IMR-90 (cell line): ENCODE measurements around the gene UAP1. TPM values are rescaled to one million over a fixed set of nuclear protein-coding genes. Genes with fewer than 3 reads are reported as not detected.

Source experiments
- ATAC-seq: fragments of 200-7000 bp; cut with Tn5 transposase; 2 replicates; pipeline ENCODE4 v1.9.1; 2020; ENCODE audit warnings: low read depth, mild to moderate bottlenecking, moderate library complexity
- BruUV-seq: library from RNA; stranded (reverse); fragments of 400-500 nt; replicated peaks from 2 replicates; lab custom pipeline; 2021; lab: Mats Ljungman, UMichigan
- CTCF ChIA-PET: fragments of 300-600 bp; formaldehyde crosslinking; extraction: SDS; loops from one replicate; lab custom pipeline; 2021; ENCODE audit warnings: antibody characterized with exemption; lab: Yijun Ruan, JAX
- POLR2A ChIA-PET: fragments of 300-600 bp; sonication (Branson Sonifier 250); formaldehyde crosslinking; loops from one replicate; lab custom pipeline; 2022; ENCODE audit warnings: antibody characterized with exemption; ENCODE audit not compliant: unreplicated experiment; lab: Charles Lee
- DNase-seq: peaks from one replicate; pipeline ENCODE4 v3.0.0; 2013
- H2AFZ ChIP-seq: replicated peaks from 2 replicates; pipeline ENCODE3; 2013; ENCODE audit warnings: low read length, mild to moderate bottlenecking; ENCODE audit not compliant: poor library complexity
- H2AK5ac ChIP-seq: 2 replicates; pipeline ENCODE4 v1.6.1; 2013; ENCODE audit warnings: low read depth, low read length, inconsistent platforms
- H2AK9ac ChIP-seq: replicated peaks from 2 replicates; pipeline ENCODE3; 2013; ENCODE audit warnings: mild to moderate bottlenecking, low read depth, low read length, moderate library complexity; ENCODE audit not compliant: poor library complexity
- H2BK120ac ChIP-seq: 2 replicates; pipeline ENCODE4 v1.6.1; 2013; ENCODE audit warnings: low read depth, low read length, inconsistent platforms
- H2BK15ac ChIP-seq: 3 replicates; pipeline ENCODE4 v1.6.1; 2013; ENCODE audit warnings: low read depth, low read length, inconsistent platforms
- H2BK20ac ChIP-seq: 2 replicates; pipeline ENCODE4 v1.6.1; 2013; ENCODE audit warnings: low read depth, mild to moderate bottlenecking, inconsistent platforms, low read length, moderate library complexity
- H2BK5ac ChIP-seq: 2 replicates; pipeline ENCODE4 v1.6.1; 2013; ENCODE audit warnings: mild to moderate bottlenecking, low read depth, low read length, inconsistent platforms; ENCODE audit not compliant: poor library complexity, severe bottlenecking
- H3K14ac ChIP-seq: replicated peaks from 2 replicates; pipeline ENCODE4 v1.6.1; 2013; ENCODE audit warnings: low read depth, low read length, inconsistent platforms
- H3K18ac ChIP-seq: 2 replicates; pipeline ENCODE4 v1.6.1; 2013; ENCODE audit warnings: low read depth, low read length, control low read depth
- H3K23ac ChIP-seq: 2 replicates; pipeline ENCODE4 v1.6.1; 2013; ENCODE audit warnings: low read depth, low read length, inconsistent platforms
- H3K27ac ChIP-seq: 2 replicates; pipeline ENCODE4 v1.5.1; 2013; ENCODE audit warnings: mild to moderate bottlenecking, control low read depth, low read length; ENCODE audit not compliant: insufficient read depth
- H3K27me3 ChIP-seq: 2 replicates; pipeline ENCODE4 v1.6.1; 2013; ENCODE audit warnings: low read length; ENCODE audit not compliant: control insufficient read depth, insufficient read depth
- H3K36me3 ChIP-seq: 2 replicates; pipeline ENCODE4 v1.6.1; 2013; ENCODE audit warnings: low read length, mixed read lengths; ENCODE audit not compliant: control insufficient read depth, insufficient read depth
- H3K4ac ChIP-seq: 2 replicates; pipeline ENCODE4 v1.6.1; 2013; ENCODE audit warnings: low read depth, low read length, inconsistent platforms
- H3K4me1 ChIP-seq: 2 replicates; pipeline ENCODE4 v1.6.1; 2013; ENCODE audit warnings: low read length, mixed read lengths; ENCODE audit not compliant: control insufficient read depth, insufficient read depth
- H3K4me2 ChIP-seq: 2 replicates; pipeline ENCODE4 v1.6.1; 2013; ENCODE audit warnings: low read depth, mild to moderate bottlenecking, control low read depth, low read length, moderate library complexity
- H3K4me3 ChIP-seq: 2 replicates; pipeline ENCODE4 v1.5.1; 2013; ENCODE audit warnings: low read depth, mild to moderate bottlenecking, control low read depth, low read length, moderate library complexity; ENCODE audit not compliant: insufficient read depth
- H3K56ac ChIP-seq: 2 replicates; pipeline ENCODE4 v1.6.1; 2013; ENCODE audit warnings: low read length, inconsistent platforms; ENCODE audit not compliant: insufficient read depth; ENCODE audit errors: extremely low read depth
- H3K79me1 ChIP-seq, 2 experiments: 2 replicates each; pipeline ENCODE4 v1.6.1; 2013; ENCODE audit warnings: low read length in 2 of 2, inconsistent platforms in 1 of 2, low read depth in 1 of 2
- H3K9ac ChIP-seq: 2 replicates; pipeline ENCODE4 v1.6.1; 2013; ENCODE audit warnings: low read depth, low read length, control low read depth
- H3K9me1 ChIP-seq: 2 replicates; pipeline ENCODE4 v1.6.1; 2013; ENCODE audit warnings: low read length, inconsistent platforms; ENCODE audit not compliant: insufficient read depth
- H3K9me3 ChIP-seq: 2 replicates; pipeline ENCODE4 v1.6.1; 2013; ENCODE audit warnings: low read length; ENCODE audit not compliant: control insufficient read depth, insufficient read depth
- H4K20me1 ChIP-seq: 2 replicates; pipeline ENCODE4 v1.6.1; 2013; ENCODE audit warnings: low read length, inconsistent platforms; ENCODE audit not compliant: insufficient read depth
- H4K5ac ChIP-seq: 2 replicates; pipeline ENCODE4 v1.6.1; 2013; ENCODE audit warnings: mild to moderate bottlenecking, low read depth, low read length, control low read depth
- H4K8ac ChIP-seq, 2 experiments: 2 replicates each; pipeline ENCODE4 v1.6.1; 2013; ENCODE audit warnings: low read depth in 2 of 2, low read length in 2 of 2, control low read depth in 1 of 2, inconsistent platforms in 1 of 2
- H4K91ac ChIP-seq: 2 replicates; pipeline ENCODE4 v1.6.1; 2013; ENCODE audit warnings: low read depth, low read length, inconsistent platforms; ENCODE audit not compliant: insufficient read depth
- RCOR1 ChIP-seq: IDR thresholded peaks from 2 replicates; pipeline ENCODE4 v1.6.1; 2012; ENCODE audit warnings: mild to moderate bottlenecking, low read length, improper control_type of control experiment; ENCODE audit not compliant: insufficient replicate concordance
- WGBS, 2 experiments: methylation state at CpG; one replicate each; pipeline versions ENCODE4 v1.1.5 to v1.1.7; 2013; ENCODE audit warnings: missing lambda C conversion rate in 2 of 2; ENCODE audit not compliant: insufficient read length in 1 of 2; ENCODE audit errors: extremely low coverage in 2 of 2; 5-methylcytosine and 5-hydroxymethylcytosine counted together
- dilution Hi-C: fragments of 300-500 bp; cut with HindIII; formaldehyde crosslinking; loops from one replicate; pipeline ENCODE4 v1.14.3; 2018; ENCODE audit warnings: low sequenced_read_pairs; ENCODE audit not compliant: unreplicated experiment
- in situ Hi-C: fragments of 300-500 bp; cut with MboI; formaldehyde crosslinking; loops from 3 replicates; pipeline ENCODE4 v1.14.3; 2019; ENCODE audit warnings: low sequenced_read_pairs, inconsistent platforms, mixed read lengths
- intact Hi-C: fragments of 100-400 bp; cut with micrococcal nuclease; formaldehyde crosslinking; loops from 2 replicates; pipeline ENCODE4 v1.10.0; 2022
- polyA plus RNA-seq, 3 experiments: library from polyadenylated mRNA; depleted of rRNA; stranded (reverse); fragments of >200 nt; gene quantifications; 2 replicates each; pipeline ENCODE4 v1.2.3, GENCODE V29; 2012; ENCODE audit warnings: low replicate concordance in 1 of 3
- total RNA-seq: library from RNA; depleted of rRNA; stranded (reverse); fragments of >200 nt; gene quantifications from 2 replicates; pipeline ENCODE4 v1.2.3, GENCODE V29; 2012

UAP1 gene
- total and polyA plus RNA-seq, 2 of the 4 experiments (the other 2 are of a cell fraction): 93.4 to 196 TPM

GRCh38 chr1:162578936-162579335 lies 17.4 kb downstream of the UAP1 start:
- Histone ChIP-seq H3K27me3 (no peaks in the 10 kb centered on the region), H2BK20ac (no peak overlapping the region), H2BK120ac (no peak overlapping the region), H3K9me3 (no peaks in the 10 kb centered on the region), H3K4me1 (no peaks in the 10 kb centered on the region), H3K4me2 (no peak overlapping the region), H3K4ac (no peak overlapping the region), H3K79me1 (peaks cover 31 to 41% of the 10 kb centered on the region in 2 experiments), H4K5ac (no peak overlapping the region), H4K91ac (no peak overlapping the region), H3K18ac (no peak overlapping the region), H3K23ac (no peak overlapping the region), H3K27ac (no peak overlapping the region), H2AK9ac (no peak overlapping the region), H3K14ac (no peak overlapping the region), H4K8ac (no peak overlapping the region), H3K9ac (no peak overlapping the region), H4K20me1 (peaks cover 11% of the 10 kb centered on the region), H3K9me1 (0 out of 2 replicates have a peak, but pooled peaks cover 3% of the 10 kb centered on the region), H3K36me3 (peaks cover 25% of the 10 kb centered on the region), H3K4me3 (no peak overlapping the region), H3K56ac (no peak overlapping the region), H2BK15ac (no peak overlapping the region), H2AFZ (no peak overlapping the region), H2BK5ac (no peak overlapping the region), H2AK5ac (no peak overlapping the region)
- POLR2A ChIA-PET: no interaction called here
- BruUV-seq: no TSS peak
- CTCF ChIA-PET: no interaction called here
- dilution Hi-C loops: no loop called here
- ATAC-seq (no peak), DNase-seq (no peak)
- WGBS, 2 experiments: 100% methylated on average over 1 of the region's 1 CpG; no CpG with 5 or more reads in 1 of the 2 experiments
- no peak for TF ChIP-seq RCOR1
- intact Hi-C loops: no loop called here
- in situ Hi-C loops: no loop called here
